ENCODE data around the gene FNDC10. TPM values are rescaled to one million over a fixed set of nuclear protein-coding genes. Genes with fewer than 3 reads are reported as not detected.
"Not testable (repeated sequence)": the region's sequence is repeated elsewhere in the genome, so short reads cannot be mapped to it uniquely, and the experiment has no call there.

FNDC10 gene
- total RNA-seq = 1 to 10 TPM; 2.8 to 3.6 TPM

DNA sequence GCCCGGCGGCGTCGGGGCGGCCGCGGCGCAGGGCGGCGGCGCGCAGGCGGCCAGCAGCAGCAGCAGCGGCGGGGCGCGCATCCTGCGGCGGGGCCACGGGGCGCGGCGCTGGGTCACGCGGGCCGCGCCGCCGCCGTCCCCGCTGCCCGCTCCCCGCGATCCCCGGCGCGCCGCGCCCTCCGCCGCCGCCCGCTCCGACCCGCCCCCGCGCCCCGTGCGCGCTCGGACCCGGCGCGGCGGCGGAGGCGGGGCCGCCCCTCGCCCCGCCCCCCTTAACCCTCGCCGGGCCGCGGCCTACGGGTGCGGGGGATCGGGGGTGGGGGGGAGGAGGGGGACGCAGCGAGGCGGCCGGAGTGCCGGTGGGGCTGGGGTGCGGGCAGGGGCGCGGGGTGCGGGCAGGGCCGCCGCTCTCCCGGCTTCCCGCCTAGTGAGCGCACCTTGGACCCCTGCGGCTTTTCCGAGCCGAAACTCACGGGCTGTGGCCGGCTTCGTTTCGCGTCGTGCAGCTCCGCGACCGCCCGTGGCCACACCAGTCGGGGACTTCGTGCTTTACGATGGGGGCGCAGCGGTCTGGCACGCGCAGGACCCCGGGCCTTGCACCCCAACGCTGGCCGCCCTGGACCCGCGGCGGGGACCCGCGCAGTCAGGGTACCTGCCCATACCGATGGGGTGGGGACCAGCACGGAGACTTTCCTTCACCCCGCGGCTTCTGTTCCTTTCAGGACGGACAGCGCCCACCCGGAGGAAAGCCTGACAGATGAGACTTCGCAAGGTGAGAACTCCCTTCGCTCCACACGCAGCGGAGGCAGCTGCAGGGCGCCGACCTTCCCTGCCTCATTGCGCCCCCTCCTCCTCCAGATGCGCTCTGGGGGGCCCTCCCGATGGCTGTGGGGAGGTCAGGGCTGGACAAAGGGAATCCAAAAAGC lies at the start of gene FNDC10:
TSS of gene FNDC10 (minus strand) at position 201 of the 926 bp plus-strand sequence. CDS start at position 81, 120 bp downstream.
- Mint-ChIP-seq H3K36me3 (ENCODE audit: low read depth) (no peaks in the 10 kb centered on the region), H3K9me3 (no peaks in the 10 kb centered on the region), H3K4me3 (peak within 1 kb of the TSS; percentile 67), H3K27me3 (peaks cover 10% of the 10 kb centered on the region), H3K27ac (no peak within 1 kb of the TSS), H3K4me1 (ENCODE audit: low read depth) (peaks cover 11% of the 10 kb centered on the region)
- CTCF ChIA-PET = no interaction called here
- ATAC-seq (peak; percentile 25), DNase-seq (no peak)
- intact Hi-C loops (cut with micrococcal nuclease) = no loop called here
- POLR2A ChIA-PET = no interaction called here
- no peak for TF ChIP-seq CTCF (IDR thresholded peaks at IDR 0.05)

DNA sequence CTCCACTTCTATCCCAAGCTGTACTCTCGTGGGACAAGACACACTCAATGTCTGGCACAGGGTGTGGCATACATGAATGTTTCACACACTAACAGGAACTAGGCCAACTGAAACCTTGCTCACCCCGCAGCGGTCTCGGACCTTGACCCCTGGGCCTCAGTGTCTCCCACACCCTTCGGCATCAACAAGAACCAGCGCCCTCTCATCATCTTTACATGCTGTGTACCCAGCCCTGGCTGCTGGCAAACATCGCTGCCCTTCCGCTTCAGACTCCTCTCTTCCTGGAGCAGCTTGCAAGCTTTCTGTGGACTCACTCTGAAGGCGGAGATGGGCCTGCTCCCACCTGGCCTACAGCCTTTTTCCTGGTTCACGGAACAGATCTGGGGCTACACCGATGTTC lies 48.3 kb upstream of the FNDC10 start:
- H3K27me3 Mint-ChIP-seq; DNase-seq; POLR2A ChIA-PET; CTCF ChIA-PET; H3K4me1 Mint-ChIP-seq (ENCODE audit: low read depth); H3K9me3 Mint-ChIP-seq; H3K4me3 Mint-ChIP-seq; intact Hi-C loops (cut with micrococcal nuclease); ATAC-seq; H3K27ac Mint-ChIP-seq: not testable (repeated sequence)
- peaks cover 36% of the 10 kb centered on the region for H3K36me3 Mint-ChIP-seq (ENCODE audit: low read depth)

DNA sequence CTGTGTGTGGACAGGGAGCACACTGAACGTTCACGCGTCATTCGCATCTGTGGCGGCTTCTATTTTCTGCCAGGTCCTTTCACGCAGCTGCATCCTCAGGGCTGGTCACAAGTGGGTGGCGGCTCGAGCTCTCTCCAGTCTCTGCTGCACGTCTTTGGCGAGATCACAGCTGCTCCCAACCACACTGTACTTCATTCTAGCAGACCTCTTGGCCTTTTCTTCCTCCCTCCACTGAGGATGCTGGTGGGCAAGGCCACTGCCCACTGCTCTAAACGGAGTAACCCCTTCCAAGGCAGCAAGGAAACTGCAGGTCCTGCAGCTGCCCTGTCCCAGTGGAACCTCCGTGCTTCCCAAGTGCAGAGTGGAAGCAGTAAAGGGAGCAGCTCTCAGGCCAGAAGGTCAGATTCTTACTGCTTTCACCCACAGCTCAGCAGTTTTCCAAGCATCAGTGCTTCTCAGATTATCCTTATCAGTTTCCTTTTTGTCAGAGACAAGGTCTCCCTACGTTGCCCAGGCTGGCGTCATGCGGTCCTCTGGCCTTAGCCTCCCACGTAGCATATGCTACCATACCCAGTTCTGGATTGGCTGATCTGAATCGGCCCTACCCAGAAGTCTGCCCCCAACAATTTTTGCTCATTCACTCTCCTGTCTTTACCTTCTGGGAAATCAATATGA lies 47.8 kb upstream of the FNDC10 start:
- H3K4me1 Mint-ChIP-seq (ENCODE audit: low read depth); CTCF ChIA-PET; ATAC-seq; DNase-seq; intact Hi-C loops (cut with micrococcal nuclease); H3K27ac Mint-ChIP-seq; POLR2A ChIA-PET; H3K4me3 Mint-ChIP-seq; H3K27me3 Mint-ChIP-seq; H3K9me3 Mint-ChIP-seq: not testable (repeated sequence)
- peaks cover 36% of the 10 kb centered on the region for H3K36me3 Mint-ChIP-seq (ENCODE audit: low read depth)

DNA sequence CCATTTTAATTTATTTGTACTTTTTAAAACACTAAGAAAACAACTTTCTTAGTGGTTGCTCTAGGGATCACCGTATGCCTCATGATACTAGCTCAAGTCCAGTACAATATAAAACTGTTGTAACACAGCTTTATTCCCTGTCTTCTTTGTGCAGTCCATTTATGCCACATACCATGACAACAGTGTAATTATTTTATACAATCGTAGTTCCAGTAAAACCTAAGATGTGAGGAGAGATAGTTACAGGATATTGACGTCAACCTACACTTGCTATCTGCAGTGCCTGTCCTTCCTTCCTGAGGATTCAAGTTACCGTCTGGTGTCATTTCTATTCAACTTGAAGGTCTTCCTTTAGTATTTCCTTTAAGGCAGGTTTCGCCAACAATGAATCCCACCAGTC lies 46.4 kb upstream of the FNDC10 start:
- intact Hi-C loops (cut with micrococcal nuclease); DNase-seq; H3K27ac Mint-ChIP-seq; CTCF ChIA-PET; ATAC-seq; H3K4me3 Mint-ChIP-seq; H3K4me1 Mint-ChIP-seq (ENCODE audit: low read depth); POLR2A ChIA-PET; H3K9me3 Mint-ChIP-seq; H3K27me3 Mint-ChIP-seq: not testable (repeated sequence)
- H3K36me3 Mint-ChIP-seq (ENCODE audit: low read depth) = peaks cover 30% of the 10 kb centered on the region

DNA sequence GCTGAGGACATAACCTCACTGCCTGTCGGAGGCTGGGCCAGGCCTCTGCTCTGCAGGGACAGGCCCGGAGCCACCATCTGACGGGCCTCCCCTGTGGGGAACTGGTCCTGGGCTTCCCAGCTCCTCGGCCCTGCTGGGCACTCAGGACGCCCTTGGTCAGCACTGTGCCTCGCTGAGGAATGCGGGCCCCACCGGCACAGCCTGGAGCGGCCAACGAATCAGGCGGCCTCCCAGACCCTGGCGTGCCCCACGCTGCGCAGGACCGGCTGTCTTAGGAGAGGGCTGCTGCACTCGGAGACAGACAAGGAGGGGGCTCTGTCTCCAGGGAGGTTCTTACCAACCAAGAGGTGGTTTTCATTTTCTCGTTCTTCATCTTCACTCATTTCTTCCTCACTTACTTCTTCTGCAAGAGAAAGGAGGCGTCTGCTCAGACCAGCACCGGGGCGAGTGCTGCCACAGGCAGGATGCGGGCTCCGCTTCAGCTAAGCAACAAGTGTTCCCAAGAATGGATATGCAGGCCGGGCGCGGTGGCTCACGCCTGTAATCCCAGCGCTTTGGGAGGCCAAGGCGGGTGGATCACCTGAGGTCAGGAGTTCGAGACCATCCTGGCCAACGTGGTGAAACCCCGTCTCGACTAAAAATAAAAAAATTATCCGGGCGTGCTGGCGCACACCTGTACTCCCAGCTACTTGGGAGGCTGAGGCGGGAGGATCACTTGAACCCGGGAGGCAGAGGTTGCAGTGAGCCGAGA lies 41.0 kb upstream of the FNDC10 start:
- H3K27ac Mint-ChIP-seq; H3K4me1 Mint-ChIP-seq (ENCODE audit: low read depth); CTCF ChIA-PET; intact Hi-C loops (cut with micrococcal nuclease); H3K27me3 Mint-ChIP-seq; ATAC-seq; DNase-seq; H3K4me3 Mint-ChIP-seq; H3K36me3 Mint-ChIP-seq (ENCODE audit: low read depth); H3K9me3 Mint-ChIP-seq; POLR2A ChIA-PET: not testable (repeated sequence)

DNA sequence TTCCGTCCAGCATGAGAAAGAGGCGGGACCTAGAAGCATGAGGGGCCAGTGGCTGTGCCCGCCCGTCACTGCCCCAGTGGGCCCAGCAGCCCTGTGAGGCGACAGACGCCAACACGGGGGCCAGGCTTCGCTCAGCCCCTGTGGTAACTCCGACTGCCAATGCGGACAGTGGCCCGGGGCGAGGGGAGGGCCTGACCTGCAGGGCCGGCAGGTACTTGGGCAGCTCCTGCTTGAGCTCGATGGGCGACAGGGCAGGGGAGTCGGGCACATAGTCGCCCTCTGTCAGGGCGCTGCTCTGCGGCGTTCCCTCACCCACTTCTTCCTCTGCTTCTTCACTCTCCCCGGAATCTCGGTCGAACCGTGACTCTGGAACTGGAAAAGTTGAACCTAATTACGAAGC lies 40.1 kb upstream of the FNDC10 start:
- H3K27me3 Mint-ChIP-seq; CTCF ChIA-PET; POLR2A ChIA-PET; ATAC-seq; intact Hi-C loops (cut with micrococcal nuclease); H3K27ac Mint-ChIP-seq; H3K36me3 Mint-ChIP-seq (ENCODE audit: low read depth); H3K9me3 Mint-ChIP-seq; DNase-seq; H3K4me3 Mint-ChIP-seq; H3K4me1 Mint-ChIP-seq (ENCODE audit: low read depth): not testable (repeated sequence)

DNA sequence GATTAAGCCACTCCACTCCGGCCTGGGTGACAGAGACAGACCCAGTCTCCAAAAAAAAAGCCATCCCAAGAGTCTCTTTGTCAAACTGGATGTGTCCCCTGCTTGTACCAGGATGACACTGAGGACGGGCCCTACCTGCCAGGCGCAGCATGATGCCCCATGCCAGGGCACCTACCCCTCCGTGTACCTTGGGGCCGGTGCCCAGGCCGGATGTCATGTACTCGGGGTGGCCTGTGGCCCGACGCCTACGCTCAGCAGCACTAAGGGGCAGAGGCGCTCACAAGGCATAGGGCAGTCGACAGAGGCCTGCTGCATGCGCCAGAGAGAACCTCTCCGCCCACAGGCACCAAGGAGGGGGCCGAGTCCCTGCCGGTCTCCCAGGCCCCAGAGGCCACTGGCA lies 39.4 kb upstream of the FNDC10 start:
- H3K27me3 Mint-ChIP-seq; ATAC-seq; H3K4me3 Mint-ChIP-seq; DNase-seq; H3K36me3 Mint-ChIP-seq (ENCODE audit: low read depth); H3K27ac Mint-ChIP-seq; CTCF ChIA-PET; POLR2A ChIA-PET; intact Hi-C loops (cut with micrococcal nuclease); H3K9me3 Mint-ChIP-seq; H3K4me1 Mint-ChIP-seq (ENCODE audit: low read depth): not testable (repeated sequence)

DNA sequence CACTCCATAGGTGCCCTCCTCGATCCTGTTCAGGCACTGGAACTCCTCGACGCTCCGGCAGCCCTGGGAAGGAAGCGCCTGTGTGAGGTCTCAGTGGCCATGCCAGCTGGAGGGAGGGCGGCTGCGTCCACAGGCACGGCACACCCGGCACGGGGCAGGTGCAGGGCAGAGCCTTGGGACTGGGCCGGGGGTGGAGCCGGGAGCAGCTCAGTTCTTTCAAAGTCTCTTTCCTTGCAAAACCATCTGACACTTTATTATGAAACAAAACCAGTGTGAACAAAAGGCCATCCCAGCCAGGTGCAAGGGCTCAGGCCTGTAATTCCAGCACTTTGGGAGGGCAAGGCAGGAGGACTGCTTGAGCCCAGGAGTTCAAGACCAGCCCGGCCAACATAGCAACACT lies 38.6 kb upstream of the FNDC10 start:
- ATAC-seq; H3K4me1 Mint-ChIP-seq (ENCODE audit: low read depth); H3K27ac Mint-ChIP-seq; intact Hi-C loops (cut with micrococcal nuclease); H3K36me3 Mint-ChIP-seq (ENCODE audit: low read depth); DNase-seq; H3K4me3 Mint-ChIP-seq; H3K27me3 Mint-ChIP-seq; H3K9me3 Mint-ChIP-seq; POLR2A ChIA-PET; CTCF ChIA-PET: not testable (repeated sequence)

GRCh38 chr1:1637479-1637875 lies 37.5 kb upstream of the FNDC10 start:
- DNase-seq; ATAC-seq; H3K4me3 Mint-ChIP-seq; H3K9me3 Mint-ChIP-seq; CTCF ChIA-PET; H3K4me1 Mint-ChIP-seq (ENCODE audit: low read depth); H3K27ac Mint-ChIP-seq; intact Hi-C loops (cut with micrococcal nuclease); POLR2A ChIA-PET; H3K36me3 Mint-ChIP-seq (ENCODE audit: low read depth); H3K27me3 Mint-ChIP-seq: not testable (repeated sequence)

GRCh38 chr1:1636621-1637478 lies 36.9 kb upstream of the FNDC10 start:
- intact Hi-C loops (cut with micrococcal nuclease); DNase-seq; POLR2A ChIA-PET; H3K27me3 Mint-ChIP-seq; ATAC-seq; H3K4me1 Mint-ChIP-seq (ENCODE audit: low read depth); H3K4me3 Mint-ChIP-seq; CTCF ChIA-PET; H3K9me3 Mint-ChIP-seq; H3K27ac Mint-ChIP-seq; H3K36me3 Mint-ChIP-seq (ENCODE audit: low read depth): not testable (repeated sequence)
